ENCODE measurements around the gene ATP9B.

The ATP9B gene

GRCh38 chr18:79423211-79424007 lies 354.2 kb downstream of the ATP9B start:
- no peak for TF ChIP-seq GATA1 (IDR thresholded peaks at IDR 0.05; ENCODE audit: low read depth, low read length)
- no peak for TF ChIP-seq POLR2A (IDR thresholded peaks at IDR 0.05; ENCODE audit: low read length)

GRCh38 chr18:79424008-79424565 lies 354.9 kb downstream of the ATP9B start:
- no peak for DNase-seq
- TF ChIP-seq POLR2A (IDR thresholded peaks at IDR 0.05; ENCODE audit: low read length) (no peak), GATA1 (IDR thresholded peaks at IDR 0.05; ENCODE audit: low read depth, low read length) (no peak)

More at GRCh38 chr18:79423211-79424007, 354.2 kb downstream of the ATP9B start:
- no peak for DNase-seq

GRCh38 chr18:79424880-79425568 lies 355.8 kb downstream of the ATP9B start:
- TF ChIP-seq POLR2A (IDR thresholded peaks at IDR 0.05; ENCODE audit: low read length) (no peak), GATA1 (IDR thresholded peaks at IDR 0.05; ENCODE audit: low read depth, low read length) (no peak)
- DNase-seq = no peak

- TF ChIP-seq POLR2A (IDR thresholded peaks at IDR 0.05; ENCODE audit: low read length) = no peak
- no peak for TF ChIP-seq GATA1 (IDR thresholded peaks at IDR 0.05; ENCODE audit: low read depth, low read length)
- no peak for DNase-seq
These were observed 356.3 kb downstream of the ATP9B start for GRCh38 chr18:79425569-79425886.

GRCh38 chr18:79426376-79427300 lies 357.4 kb downstream of the ATP9B start:
- DNase-seq = no peak
- no peak for TF ChIP-seq GATA1 (IDR thresholded peaks at IDR 0.05; ENCODE audit: low read depth, low read length)
- TF ChIP-seq POLR2A (IDR thresholded peaks at IDR 0.05; ENCODE audit: low read length) = no peak

GRCh38 chr18:79427368-79428225 lies 358.4 kb downstream of the ATP9B start:
- TF ChIP-seq GATA1 (IDR thresholded peaks at IDR 0.05; ENCODE audit: low read depth, low read length) = no peak
- no peak for TF ChIP-seq POLR2A (IDR thresholded peaks at IDR 0.05; ENCODE audit: low read length)
- DNase-seq = no peak
